HepG2 (cell line): Measurements from ENCODE around the gene SECTM1. TPM values are rescaled to one million over a fixed set of nuclear protein-coding genes. Genes with fewer than 3 reads are reported as not detected.

Experiments used
- DMAP1 ChIP-seq: IDR thresholded peaks from 2 replicates; pipeline ENCODE4 v1.6.1; 2016
- GPN1 ChIP-seq: sonication (generic); formaldehyde crosslinking; IDR thresholded peaks from 2 replicates; pipeline ENCODE4 v1.5.1; 2020; ENCODE audit warnings: missing genetic modification reagents, borderline replicate concordance
- HDAC6 ChIP-seq: fragments of 200-600 bp; sonication (generic); IDR thresholded peaks from 2 replicates; pipeline ENCODE4 v1.7.0; 2017; ENCODE audit warnings: mild to moderate bottlenecking, antibody characterized with exemption, low read length, low read depth
- HOXA5 ChIP-seq: sonication (generic); formaldehyde crosslinking; IDR thresholded peaks from 2 replicates; pipeline ENCODE4 v1.4.0; 2020; ENCODE audit warnings: missing genetic modification reagents
- RARA ChIP-seq: IDR thresholded peaks from 2 replicates; pipeline ENCODE4 v1.6.1; 2016; ENCODE audit warnings: missing genetic modification reagents, missing compliant biosample characterization
- SP140L ChIP-seq: sonication (generic); formaldehyde crosslinking; IDR thresholded peaks from 2 replicates; pipeline ENCODE4 v1.4.0; 2020; ENCODE audit warnings: missing genetic modification reagents, borderline replicate concordance
- SRF ChIP-seq: IDR thresholded peaks from 2 replicates; pipeline ENCODE4 v1.6.1; 2011; ENCODE audit warnings: mild to moderate bottlenecking, low read depth, low read length, moderate library complexity
- TBP ChIP-seq: sonication (generic); formaldehyde crosslinking; IDR thresholded peaks from 2 replicates; pipeline ENCODE4 v1.5.0; 2020; ENCODE audit warnings: missing genetic modification reagents
- THYN1 ChIP-seq: sonication (generic); formaldehyde crosslinking; IDR thresholded peaks from 2 replicates; pipeline ENCODE4 v1.8.1; 2023; ENCODE audit warnings: low read depth, mild to moderate bottlenecking, moderate library complexity, missing genetic modification reagents, borderline replicate concordance
- ZNF30 ChIP-seq: sonication (generic); formaldehyde crosslinking; IDR thresholded peaks from 2 replicates; pipeline ENCODE4 v1.5.0; 2020; ENCODE audit warnings: mild to moderate bottlenecking, missing genetic modification reagents
- ZNF512 ChIP-seq: sonication (generic); formaldehyde crosslinking; IDR thresholded peaks from 2 replicates; pipeline ENCODE4 v1.4.0; 2020; ENCODE audit warnings: mild to moderate bottlenecking, missing genetic modification reagents
- ZNF552 ChIP-seq: sonication (generic); formaldehyde crosslinking; IDR thresholded peaks from 2 replicates; pipeline ENCODE4 v1.9.0; 2022; ENCODE audit warnings: missing genetic modification reagents, mild to moderate bottlenecking, borderline replicate concordance
- ZNF7 ChIP-seq: IDR thresholded peaks from 2 replicates; pipeline ENCODE4 v1.6.1; 2016; ENCODE audit warnings: missing biosample characterization, missing genetic modification reagents
- ZNF772 ChIP-seq: sonication (generic); formaldehyde crosslinking; IDR thresholded peaks from 2 replicates; pipeline ENCODE4 v1.5.0; 2020; ENCODE audit warnings: mild to moderate bottlenecking, missing genetic modification reagents
- ZSCAN25 ChIP-seq: sonication (generic); formaldehyde crosslinking; IDR thresholded peaks from 2 replicates; pipeline ENCODE4 v1.8.0; 2022; ENCODE audit warnings: mild to moderate bottlenecking, missing genetic modification reagents
- polyA plus RNA-seq, 8 experiments: library from polyadenylated mRNA; depleted of rRNA in 3 of 8; stranded (reverse) in 7 of 8; unstranded in 1 of 8; fragments of >200 nt; fragmentation: Illumina TruSeq in 4 of 8; extraction: Trizol in 4 of 8; gene quantifications; 2 replicates each; pipeline versions ENCODE4 v1.2.1 to v1.2.3, GENCODE V29; 2011 to 2016; ENCODE audit warnings: low read depth in 4 of 8, missing spikeins in 1 of 8, mixed read lengths in 1 of 8; ENCODE audit not compliant: insufficient read depth in 1 of 8
- total RNA-seq, 5 experiments: library from RNA; depleted of rRNA; stranded (reverse); fragments of >200 nt; fragmentation: Illumina TruSeq; extraction: Trizol; gene quantifications; 2 replicates each; pipeline ENCODE4 v1.2.3, GENCODE V29; 2016; ENCODE audit warnings: low read depth in 1 of 5
- TF ChIP-seq, protein P1 (sequence below): sonication (generic); formaldehyde crosslinking; IDR thresholded peaks from 2 replicates; pipeline ENCODE4 v1.4.0; 2020; ENCODE audit warnings: missing genetic modification reagents, mild to moderate bottlenecking, borderline replicate concordance
- TF ChIP-seq, protein P2 (sequence below): sonication (generic); formaldehyde crosslinking; IDR thresholded peaks from 2 replicates; pipeline ENCODE4 v1.5.1; 2020; ENCODE audit warnings: mild to moderate bottlenecking, missing genetic modification reagents, borderline replicate concordance
- TF ChIP-seq, protein P3 (sequence below): IDR thresholded peaks from 2 replicates; pipeline ENCODE4 v1.6.1; 2018; ENCODE audit warnings: missing genetic modification reagents, mild to moderate bottlenecking, missing compliant biosample characterization
- TF ChIP-seq, protein P4 (sequence below): sonication (generic); formaldehyde crosslinking; IDR thresholded peaks from 2 replicates; pipeline ENCODE4 v1.4.0; 2020; ENCODE audit warnings: mild to moderate bottlenecking, missing genetic modification reagents

The SECTM1 gene
- total and polyA plus RNA-seq, 2 of the 13 experiments (the other 11 are each of a cell fraction or from before 2014, with no cell fraction given) = 3.5 to 5.3 TPM

DNA sequence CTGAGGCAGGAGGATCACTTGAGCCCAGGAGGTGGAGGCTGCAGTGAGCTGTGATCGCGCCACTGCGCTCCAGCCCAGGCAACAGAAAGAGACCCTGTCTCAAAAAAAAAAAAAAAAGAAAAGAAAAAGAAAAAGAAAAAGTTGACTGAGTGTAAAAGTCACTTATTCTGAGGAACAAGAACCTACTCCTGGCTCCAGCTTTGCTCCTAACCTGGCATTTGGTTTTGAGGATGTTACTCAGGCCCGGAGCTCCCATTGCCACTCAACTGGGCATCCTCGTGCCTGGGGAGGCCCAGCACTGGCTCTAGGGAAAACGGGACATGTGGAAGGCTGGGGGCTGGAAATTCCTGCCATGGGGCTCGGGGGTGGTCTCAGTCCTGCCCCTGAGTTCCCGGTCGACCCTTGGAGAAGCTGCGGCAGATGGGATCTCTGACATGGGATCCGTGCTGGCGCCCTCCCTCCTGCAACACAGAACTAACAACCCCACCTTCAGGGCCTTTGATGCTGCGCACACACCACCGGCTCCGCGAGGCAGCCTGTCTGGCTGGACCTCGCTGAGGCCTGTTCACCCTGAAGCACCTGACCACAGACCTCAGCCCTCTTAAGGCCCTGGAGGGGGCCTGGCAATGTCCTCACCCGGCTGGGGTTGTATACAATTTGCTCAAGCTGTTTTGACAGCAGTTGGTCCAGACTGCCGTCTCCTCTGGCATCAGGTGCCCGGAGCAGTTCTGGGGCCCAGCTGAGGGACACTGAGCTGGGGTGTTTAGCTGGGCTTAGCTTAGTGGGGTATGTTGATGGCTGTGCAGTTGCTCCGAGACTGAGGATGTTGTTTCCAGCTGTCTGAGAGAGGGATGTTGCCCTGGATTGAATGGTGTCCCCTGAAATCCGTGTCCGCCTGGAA is 28.5 kb downstream of the SECTM1 start (continued):
- peak; percentile 39; the same call in 1 of the 2 replicates for TF ChIP-seq HOXA5
- TF ChIP-seq ZNF7 = no peak
- peak; percentile 52; the same call in 1 of the 2 replicates for TF ChIP-seq ZSCAN25 (CRISPR knock-in tag)
- TF ChIP-seq SP140L = no peak
- no peak for TF ChIP-seq DMAP1 (CRISPR knock-in tag)
- TF ChIP-seq TBP (CRISPR knock-in tag) = no peak
- TF ChIP-seq ZNF30 (CRISPR knock-in tag) = no peak
- TF ChIP-seq ZNF552 (CRISPR knock-in tag) = 0 out of 2 replicates have a peak, but pooled peaks have one; percentile 43
- TF ChIP-seq, protein P1, sequence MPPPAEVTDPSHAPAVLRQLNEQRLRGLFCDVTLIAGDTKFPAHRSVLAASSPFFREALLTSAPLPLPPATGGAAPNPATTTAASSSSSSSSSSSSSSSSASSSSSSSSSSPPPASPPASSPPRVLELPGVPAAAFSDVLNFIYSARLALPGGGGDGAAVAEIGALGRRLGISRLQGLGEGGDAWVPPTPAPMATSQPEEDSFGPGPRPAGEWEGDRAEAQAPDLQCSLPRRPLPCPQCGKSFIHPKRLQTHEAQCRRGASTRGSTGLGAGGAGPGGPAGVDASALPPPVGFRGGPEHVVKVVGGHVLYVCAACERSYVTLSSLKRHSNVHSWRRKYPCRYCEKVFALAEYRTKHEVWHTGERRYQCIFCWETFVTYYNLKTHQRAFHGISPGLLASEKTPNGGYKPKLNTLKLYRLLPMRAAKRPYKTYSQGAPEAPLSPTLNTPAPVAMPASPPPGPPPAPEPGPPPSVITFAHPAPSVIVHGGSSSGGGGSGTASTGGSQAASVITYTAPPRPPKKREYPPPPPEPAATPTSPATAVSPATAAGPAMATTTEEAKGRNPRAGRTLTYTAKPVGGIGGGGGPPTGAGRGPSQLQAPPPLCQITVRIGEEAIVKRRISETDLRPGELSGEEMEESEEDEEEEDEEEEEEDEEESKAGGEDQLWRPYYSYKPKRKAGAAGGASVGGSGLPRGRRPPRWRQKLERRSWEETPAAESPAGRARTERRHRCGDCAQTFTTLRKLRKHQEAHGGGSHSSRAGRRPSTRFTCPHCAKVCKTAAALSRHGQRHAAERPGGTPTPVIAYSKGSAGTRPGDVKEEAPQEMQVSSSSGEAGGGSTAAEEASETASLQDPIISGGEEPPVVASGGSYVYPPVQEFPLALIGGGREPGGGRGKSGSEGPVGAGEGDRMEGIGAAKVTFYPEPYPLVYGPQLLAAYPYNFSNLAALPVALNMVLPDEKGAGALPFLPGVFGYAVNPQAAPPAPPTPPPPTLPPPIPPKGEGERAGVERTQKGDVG (CRISPR knock-in tag) = 0 out of 2 replicates have a peak, but pooled peaks have one; percentile 26
- TF ChIP-seq ZNF772 (CRISPR knock-in tag) = no peak; the same call in 1 of the 2 replicates
- 0 out of 2 replicates have a peak, but pooled peaks have one; percentile 43 for TF ChIP-seq ZNF512 (CRISPR knock-in tag)
- TF ChIP-seq, protein P2, sequence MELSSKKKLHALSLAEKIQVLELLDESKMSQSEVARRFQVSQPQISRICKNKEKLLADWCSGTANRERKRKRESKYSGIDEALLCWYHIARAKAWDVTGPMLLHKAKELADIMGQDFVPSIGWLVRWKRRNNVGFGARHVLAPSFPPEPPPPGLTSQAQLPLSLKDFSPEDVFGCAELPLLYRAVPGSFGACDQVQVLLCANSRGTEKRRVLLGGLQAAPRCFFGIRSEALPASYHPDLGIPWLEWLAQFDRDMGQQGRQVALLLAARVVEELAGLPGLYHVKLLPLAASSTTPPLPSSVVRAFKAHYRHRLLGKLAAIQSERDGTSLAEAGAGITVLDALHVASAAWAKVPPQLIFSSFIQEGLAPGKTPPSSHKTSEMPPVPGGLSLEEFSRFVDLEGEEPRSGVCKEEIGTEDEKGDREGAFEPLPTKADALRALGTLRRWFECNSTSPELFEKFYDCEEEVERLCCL (CRISPR knock-in tag) = no peak
- TF ChIP-seq SRF = no peak
- TF ChIP-seq, protein P3, sequence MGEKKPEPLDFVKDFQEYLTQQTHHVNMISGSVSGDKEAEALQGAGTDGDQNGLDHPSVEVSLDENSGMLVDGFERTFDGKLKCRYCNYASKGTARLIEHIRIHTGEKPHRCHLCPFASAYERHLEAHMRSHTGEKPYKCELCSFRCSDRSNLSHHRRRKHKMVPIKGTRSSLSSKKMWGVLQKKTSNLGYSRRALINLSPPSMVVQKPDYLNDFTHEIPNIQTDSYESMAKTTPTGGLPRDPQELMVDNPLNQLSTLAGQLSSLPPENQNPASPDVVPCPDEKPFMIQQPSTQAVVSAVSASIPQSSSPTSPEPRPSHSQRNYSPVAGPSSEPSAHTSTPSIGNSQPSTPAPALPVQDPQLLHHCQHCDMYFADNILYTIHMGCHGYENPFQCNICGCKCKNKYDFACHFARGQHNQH (CRISPR knock-in tag) = peak; percentile 37; the same call in 1 of the 2 replicates
- TF ChIP-seq THYN1 (CRISPR knock-in tag) = no peak
- TF ChIP-seq, protein P4, sequence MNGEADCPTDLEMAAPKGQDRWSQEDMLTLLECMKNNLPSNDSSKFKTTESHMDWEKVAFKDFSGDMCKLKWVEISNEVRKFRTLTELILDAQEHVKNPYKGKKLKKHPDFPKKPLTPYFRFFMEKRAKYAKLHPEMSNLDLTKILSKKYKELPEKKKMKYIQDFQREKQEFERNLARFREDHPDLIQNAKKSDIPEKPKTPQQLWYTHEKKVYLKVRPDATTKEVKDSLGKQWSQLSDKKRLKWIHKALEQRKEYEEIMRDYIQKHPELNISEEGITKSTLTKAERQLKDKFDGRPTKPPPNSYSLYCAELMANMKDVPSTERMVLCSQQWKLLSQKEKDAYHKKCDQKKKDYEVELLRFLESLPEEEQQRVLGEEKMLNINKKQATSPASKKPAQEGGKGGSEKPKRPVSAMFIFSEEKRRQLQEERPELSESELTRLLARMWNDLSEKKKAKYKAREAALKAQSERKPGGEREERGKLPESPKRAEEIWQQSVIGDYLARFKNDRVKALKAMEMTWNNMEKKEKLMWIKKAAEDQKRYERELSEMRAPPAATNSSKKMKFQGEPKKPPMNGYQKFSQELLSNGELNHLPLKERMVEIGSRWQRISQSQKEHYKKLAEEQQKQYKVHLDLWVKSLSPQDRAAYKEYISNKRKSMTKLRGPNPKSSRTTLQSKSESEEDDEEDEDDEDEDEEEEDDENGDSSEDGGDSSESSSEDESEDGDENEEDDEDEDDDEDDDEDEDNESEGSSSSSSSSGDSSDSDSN (CRISPR knock-in tag) = peak; percentile 68; the same call in 1 of the 2 replicates
- TF ChIP-seq GPN1 = no peak
- TF ChIP-seq RARA (CRISPR knock-in tag) = no peak; the same call in 1 of the 2 replicates
- no peak for TF ChIP-seq HDAC6
